NCI-H2196 treated with DMSO at 0.1 percent for 48 hours (cell line): ENCODE measurements around the gene ITGB6.

ENCODE experiments used
- DNase-seq: peaks from one replicate; lab custom pipeline; 2025; ENCODE audit not compliant: unreplicated experiment; lab: John Stamatoyannopoulos, UW

ITGB6 gene

GRCh38 chr2:160222546-160223283 lies 22.6 kb upstream of the ITGB6 start:
- no peak for DNase-seq

- no peak for DNase-seq
These were observed 21.6 kb upstream of the ITGB6 start for GRCh38 chr2:160221391-160222276.

- no peak for DNase-seq
These were observed 20.5 kb upstream of the ITGB6 start for GRCh38 chr2:160220545-160221009.

- DNase-seq = no peak
These were observed 20.0 kb upstream of the ITGB6 start for GRCh38 chr2:160220026-160220425.

- DNase-seq = no peak
These were observed 14.7 kb upstream of the ITGB6 start for GRCh38 chr2:160214461-160215445.

GRCh38 chr2:160213511-160213910 lies 13.4 kb upstream of the ITGB6 start:
- DNase-seq = no peak

- DNase-seq = no peak
These were observed 10.6 kb upstream of the ITGB6 start for GRCh38 chr2:160210599-160211138.

GRCh38 chr2:160209516-160209856 lies 9.4 kb upstream of the ITGB6 start:
- no peak for DNase-seq

- no peak for DNase-seq
These were observed 8.8 kb upstream of the ITGB6 start for GRCh38 chr2:160208655-160209515.

- peak; percentile 21 for DNase-seq
These were observed 8.0 kb upstream of the ITGB6 start for GRCh38 chr2:160207804-160208654.

GRCh38 chr2:160207271-160207670 lies 7.2 kb upstream of the ITGB6 start:
- DNase-seq = no peak

GRCh38 chr2:160206436-160206835 lies 6.4 kb upstream of the ITGB6 start:
- DNase-seq = no peak

GRCh38 chr2:160205505-160205904 lies 5.4 kb upstream of the ITGB6 start:
- DNase-seq = no peak

- no peak for DNase-seq
These were observed 3.4 kb upstream of the ITGB6 start for GRCh38 chr2:160203422-160203821.

GRCh38 chr2:160203007-160203406 lies 2.9 kb upstream of the ITGB6 start:
- no peak for DNase-seq

GRCh38 chr2:160201849-160202539 lies 1.9 kb upstream of the ITGB6 start:
- DNase-seq = no peak

GRCh38 chr2:160200921-160201320 lies 849 bp upstream of the ITGB6 start:
- no peak for DNase-seq

- DNase-seq = no peak
These were observed 1.0 kb downstream of the ITGB6 start for GRCh38 chr2:160199053-160199452.
